ENCODE results near the gene MICU1.
"Not testable (repeated sequence)": the region's sequence is repeated elsewhere in the genome, so short reads cannot be mapped to it uniquely, and the experiment has no call there.

MICU1 gene

GRCh38 chr10:72389716-72390115, 236.2 kb downstream of the MICU1 start:
- no peak for DNase-seq (ENCODE audit: low read depth in 2 of 2)

- DNase-seq (ENCODE audit: low read depth in 2 of 2) = no peak
Observed at GRCh38 chr10:72389014-72389413, 236.9 kb downstream of the MICU1 start.

GRCh38 chr10:72388062-72388461, 237.8 kb downstream of the MICU1 start:
- no peak for DNase-seq (ENCODE audit: low read depth in 2 of 2)

- DNase-seq (ENCODE audit: low read depth in 2 of 2) = no peak
Observed at GRCh38 chr10:72386916-72387586, 238.8 kb downstream of the MICU1 start.

GRCh38 chr10:72385724-72386123, 240.2 kb downstream of the MICU1 start:
- no peak for DNase-seq (ENCODE audit: low read depth in 2 of 2)

GRCh38 chr10:72384982-72385381, 240.9 kb downstream of the MICU1 start:
- DNase-seq (ENCODE audit: low read depth in 2 of 2) = not testable (repeated sequence)

GRCh38 chr10:72379776-72380175, 246.1 kb downstream of the MICU1 start:
- DNase-seq (ENCODE audit: low read depth in 2 of 2) = no peak

GRCh38 chr10:72379062-72379461, 246.8 kb downstream of the MICU1 start:
- no peak for DNase-seq (ENCODE audit: low read depth in 2 of 2)

- no peak for DNase-seq (ENCODE audit: low read depth in 2 of 2)
Observed at GRCh38 chr10:72375585-72375984, 250.3 kb downstream of the MICU1 start.

- no peak for DNase-seq (ENCODE audit: low read depth in 2 of 2)
Observed at GRCh38 chr10:72375173-72375572, 250.7 kb downstream of the MICU1 start.

- no peak for DNase-seq (ENCODE audit: low read depth in 2 of 2)
Observed at GRCh38 chr10:72370201-72370722, 255.6 kb downstream of the MICU1 start.

GRCh38 chr10:72367301-72367960, 258.4 kb downstream of the MICU1 start:
- DNase-seq (ENCODE audit: low read depth in 2 of 2) = no peak

GRCh38 chr10:72365106-72365895, 260.6 kb downstream of the MICU1 start:
- no peak for DNase-seq (ENCODE audit: low read depth in 2 of 2)

GRCh38 chr10:72364239-72364777, 261.6 kb downstream of the MICU1 start:
- DNase-seq (ENCODE audit: low read depth in 2 of 2) = peak; percentile 87

GRCh38 chr10:72356987-72357386, 268.9 kb downstream of the MICU1 start:
- DNase-seq (ENCODE audit: low read depth in 2 of 2) = no peak

GRCh38 chr10:72356115-72356514, 269.8 kb downstream of the MICU1 start:
- DNase-seq (ENCODE audit: low read depth in 2 of 2) = no peak

GRCh38 chr10:72355214-72355555, 270.7 kb downstream of the MICU1 start:
- DNase-seq (ENCODE audit: low read depth in 2 of 2) = no peak

- peak; percentile 94 for DNase-seq (ENCODE audit: low read depth in 2 of 2)
Observed at GRCh38 chr10:72354356-72355213, 271.3 kb downstream of the MICU1 start, which contains the start of gene DNAJB12. Gene DNAJB12 (minus strand): TSS chr10:72354919. CDS start chr10:72354897, 22 bp downstream.

GRCh38 chr10:72353965-72354355, 271.9 kb downstream of the MICU1 start:
- no peak for DNase-seq (ENCODE audit: low read depth in 2 of 2)

- no peak for DNase-seq (ENCODE audit: low read depth in 2 of 2)
Observed at GRCh38 chr10:72353028-72353964, 272.6 kb downstream of the MICU1 start.
